ENCODE measurements around the gene SERINC3. TPM values are rescaled to one million over a fixed set of nuclear protein-coding genes. Genes with fewer than 3 reads are reported as not detected.

SERINC3 gene
- total and polyA plus RNA-seq, 2 of the 13 experiments (the other 11 are each of a cell fraction or from before 2014, with no cell fraction given): 82.0 to 226 TPM

DNA sequence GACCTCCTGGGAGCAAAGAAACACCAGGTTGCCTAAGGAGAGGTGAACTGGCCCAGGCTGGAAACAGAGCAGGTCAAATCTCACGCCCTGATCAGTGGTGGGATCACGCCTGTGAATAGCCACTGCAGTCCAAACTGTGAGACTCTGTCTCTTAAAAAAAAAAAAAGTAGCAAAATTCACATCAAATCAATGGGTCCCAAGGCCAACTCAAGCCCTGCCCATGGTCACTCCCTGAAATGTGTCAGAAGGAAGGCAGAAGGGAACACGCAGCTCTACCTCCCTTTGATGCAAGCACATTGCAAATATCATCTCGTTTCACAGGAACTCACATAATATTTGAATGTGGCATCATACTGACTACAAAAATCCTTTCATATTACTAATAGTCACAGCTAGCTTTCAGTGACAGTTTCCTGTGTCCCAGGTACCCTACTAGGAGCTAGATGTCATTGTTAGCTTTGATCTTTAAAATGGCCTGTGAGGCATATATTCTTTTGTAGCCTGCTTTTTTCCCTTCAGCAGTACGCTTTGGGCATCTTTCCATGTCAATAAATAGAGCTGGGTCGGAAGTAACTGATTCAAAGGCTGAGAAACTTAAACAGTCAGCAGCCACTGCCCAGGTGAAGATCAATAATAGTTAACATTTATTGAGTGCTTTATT, 60.6 kb downstream of the SERINC3 start (continued):
- TF ChIP-seq, protein P1, sequence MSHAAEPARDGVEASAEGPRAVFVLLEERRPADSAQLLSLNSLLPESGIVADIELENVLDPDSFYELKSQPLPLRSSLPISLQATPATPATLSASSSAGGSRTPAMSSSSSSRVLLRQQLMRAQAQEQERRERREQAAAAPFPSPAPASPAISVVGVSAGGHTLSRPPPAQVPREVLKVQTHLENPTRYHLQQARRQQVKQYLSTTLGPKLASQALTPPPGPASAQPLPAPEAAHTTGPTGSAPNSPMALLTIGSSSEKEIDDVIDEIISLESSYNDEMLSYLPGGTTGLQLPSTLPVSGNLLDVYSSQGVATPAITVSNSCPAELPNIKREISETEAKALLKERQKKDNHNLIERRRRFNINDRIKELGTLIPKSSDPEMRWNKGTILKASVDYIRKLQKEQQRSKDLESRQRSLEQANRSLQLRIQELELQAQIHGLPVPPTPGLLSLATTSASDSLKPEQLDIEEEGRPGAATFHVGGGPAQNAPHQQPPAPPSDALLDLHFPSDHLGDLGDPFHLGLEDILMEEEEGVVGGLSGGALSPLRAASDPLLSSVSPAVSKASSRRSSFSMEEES (CRISPR knock-in tag; IDR thresholded peaks at IDR 0.05): peak; percentile 29; the same call in 1 of the 2 replicates
- TF ChIP-seq ZNF572 (CRISPR knock-in tag; IDR thresholded peaks at IDR 0.05) (no peak), ZKSCAN8 (CRISPR knock-in tag; IDR thresholded peaks at IDR 0.05; ENCODE audit: borderline replicate concordance) (0 out of 2 replicates have a peak, but pooled peaks have one; percentile 15), DR1 (CRISPR knock-in tag; IDR thresholded peaks at IDR 0.05) (no peak), KDM5A (IDR thresholded peaks at IDR 0.05; ENCODE audit: borderline replicate concordance, low read length) (no peak), STAG1 (CRISPR knock-in tag; IDR thresholded peaks at IDR 0.05) (no peak; the same call in 1 of the 2 replicates), SRSF4 (IDR thresholded peaks at IDR 0.05; ENCODE audit: low read depth, low read length, poor library complexity, severe bottlenecking) (no peak), HNRNPH1 (optimal IDR thresholded peaks at IDR 0.05; ENCODE audit: low read depth, low read length) (no peak), ZNF619 (CRISPR knock-in tag; IDR thresholded peaks at IDR 0.05) (peak; percentile 75), ZNF121 (CRISPR knock-in tag; IDR thresholded peaks at IDR 0.05) (no peak), ZNF382 (CRISPR knock-in tag; IDR thresholded peaks at IDR 0.05; ENCODE audit: borderline replicate concordance) (no peak), BCL6 (CRISPR knock-in tag; IDR thresholded peaks at IDR 0.05) (no peak), ZKSCAN5 (CRISPR knock-in tag; IDR thresholded peaks at IDR 0.05) (no peak), ZNF773 (CRISPR knock-in tag; IDR thresholded peaks at IDR 0.05; ENCODE audit: borderline replicate concordance) (no peak), EED (CRISPR knock-in tag; IDR thresholded peaks at IDR 0.05) (no peak), REXO4 (CRISPR knock-in tag; IDR thresholded peaks at IDR 0.05; ENCODE audit: borderline replicate concordance) (no peak), RFX5 (IDR thresholded peaks at IDR 0.05; ENCODE audit: low read depth, low read length) (no peak), ZNF775 (CRISPR knock-in tag; IDR thresholded peaks at IDR 0.05; ENCODE audit: borderline replicate concordance) (no peak), POLR2AphosphoS5 (IDR thresholded peaks at IDR 0.05; ENCODE audit: low read depth, low read length) (no peak), NFE2L1 (CRISPR knock-in tag; IDR thresholded peaks at IDR 0.05; ENCODE audit: borderline replicate concordance) (no peak), ZSCAN29 (CRISPR knock-in tag; conservative IDR thresholded peaks at IDR 0.05) (no peak)
- TF ChIP-seq, protein P2, sequence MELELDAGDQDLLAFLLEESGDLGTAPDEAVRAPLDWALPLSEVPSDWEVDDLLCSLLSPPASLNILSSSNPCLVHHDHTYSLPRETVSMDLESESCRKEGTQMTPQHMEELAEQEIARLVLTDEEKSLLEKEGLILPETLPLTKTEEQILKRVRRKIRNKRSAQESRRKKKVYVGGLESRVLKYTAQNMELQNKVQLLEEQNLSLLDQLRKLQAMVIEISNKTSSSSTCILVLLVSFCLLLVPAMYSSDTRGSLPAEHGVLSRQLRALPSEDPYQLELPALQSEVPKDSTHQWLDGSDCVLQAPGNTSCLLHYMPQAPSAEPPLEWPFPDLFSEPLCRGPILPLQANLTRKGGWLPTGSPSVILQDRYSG (CRISPR knock-in tag; IDR thresholded peaks at IDR 0.05): no peak
- TF ChIP-seq, protein P3, sequence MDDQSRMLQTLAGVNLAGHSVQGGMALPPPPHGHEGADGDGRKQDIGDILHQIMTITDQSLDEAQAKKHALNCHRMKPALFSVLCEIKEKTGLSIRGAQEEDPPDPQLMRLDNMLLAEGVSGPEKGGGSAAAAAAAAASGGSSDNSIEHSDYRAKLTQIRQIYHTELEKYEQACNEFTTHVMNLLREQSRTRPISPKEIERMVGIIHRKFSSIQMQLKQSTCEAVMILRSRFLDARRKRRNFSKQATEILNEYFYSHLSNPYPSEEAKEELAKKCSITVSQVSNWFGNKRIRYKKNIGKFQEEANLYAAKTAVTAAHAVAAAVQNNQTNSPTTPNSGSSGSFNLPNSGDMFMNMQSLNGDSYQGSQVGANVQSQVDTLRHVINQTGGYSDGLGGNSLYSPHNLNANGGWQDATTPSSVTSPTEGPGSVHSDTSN (CRISPR knock-in tag; IDR thresholded peaks at IDR 0.05; ENCODE audit: borderline replicate concordance): no peak
- TF ChIP-seq, protein P4, sequence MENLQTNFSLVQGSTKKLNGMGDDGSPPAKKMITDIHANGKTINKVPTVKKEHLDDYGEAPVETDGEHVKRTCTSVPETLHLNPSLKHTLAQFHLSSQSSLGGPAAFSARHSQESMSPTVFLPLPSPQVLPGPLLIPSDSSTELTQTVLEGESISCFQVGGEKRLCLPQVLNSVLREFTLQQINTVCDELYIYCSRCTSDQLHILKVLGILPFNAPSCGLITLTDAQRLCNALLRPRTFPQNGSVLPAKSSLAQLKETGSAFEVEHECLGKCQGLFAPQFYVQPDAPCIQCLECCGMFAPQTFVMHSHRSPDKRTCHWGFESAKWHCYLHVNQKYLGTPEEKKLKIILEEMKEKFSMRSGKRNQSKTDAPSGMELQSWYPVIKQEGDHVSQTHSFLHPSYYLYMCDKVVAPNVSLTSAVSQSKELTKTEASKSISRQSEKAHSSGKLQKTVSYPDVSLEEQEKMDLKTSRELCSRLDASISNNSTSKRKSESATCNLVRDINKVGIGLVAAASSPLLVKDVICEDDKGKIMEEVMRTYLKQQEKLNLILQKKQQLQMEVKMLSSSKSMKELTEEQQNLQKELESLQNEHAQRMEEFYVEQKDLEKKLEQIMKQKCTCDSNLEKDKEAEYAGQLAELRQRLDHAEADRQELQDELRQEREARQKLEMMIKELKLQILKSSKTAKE (CRISPR knock-in tag; IDR thresholded peaks at IDR 0.05; ENCODE audit: borderline replicate concordance): no peak
- TF ChIP-seq, protein P5, sequence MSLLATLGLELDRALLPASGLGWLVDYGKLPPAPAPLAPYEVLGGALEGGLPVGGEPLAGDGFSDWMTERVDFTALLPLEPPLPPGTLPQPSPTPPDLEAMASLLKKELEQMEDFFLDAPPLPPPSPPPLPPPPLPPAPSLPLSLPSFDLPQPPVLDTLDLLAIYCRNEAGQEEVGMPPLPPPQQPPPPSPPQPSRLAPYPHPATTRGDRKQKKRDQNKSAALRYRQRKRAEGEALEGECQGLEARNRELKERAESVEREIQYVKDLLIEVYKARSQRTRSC (CRISPR knock-in tag; IDR thresholded peaks at IDR 0.05; ENCODE audit: low read depth): no peak
